ENCODE measurements around the gene CSNK2A1. TPM values are rescaled to one million over a fixed set of nuclear protein-coding genes. Genes with fewer than 3 reads are reported as not detected.

CSNK2A1 gene
- total and polyA plus RNA-seq, 2 donors (not counting 1 experiment from before 2014, with no cell fraction given): 28.3 to 125 TPM

DNA sequence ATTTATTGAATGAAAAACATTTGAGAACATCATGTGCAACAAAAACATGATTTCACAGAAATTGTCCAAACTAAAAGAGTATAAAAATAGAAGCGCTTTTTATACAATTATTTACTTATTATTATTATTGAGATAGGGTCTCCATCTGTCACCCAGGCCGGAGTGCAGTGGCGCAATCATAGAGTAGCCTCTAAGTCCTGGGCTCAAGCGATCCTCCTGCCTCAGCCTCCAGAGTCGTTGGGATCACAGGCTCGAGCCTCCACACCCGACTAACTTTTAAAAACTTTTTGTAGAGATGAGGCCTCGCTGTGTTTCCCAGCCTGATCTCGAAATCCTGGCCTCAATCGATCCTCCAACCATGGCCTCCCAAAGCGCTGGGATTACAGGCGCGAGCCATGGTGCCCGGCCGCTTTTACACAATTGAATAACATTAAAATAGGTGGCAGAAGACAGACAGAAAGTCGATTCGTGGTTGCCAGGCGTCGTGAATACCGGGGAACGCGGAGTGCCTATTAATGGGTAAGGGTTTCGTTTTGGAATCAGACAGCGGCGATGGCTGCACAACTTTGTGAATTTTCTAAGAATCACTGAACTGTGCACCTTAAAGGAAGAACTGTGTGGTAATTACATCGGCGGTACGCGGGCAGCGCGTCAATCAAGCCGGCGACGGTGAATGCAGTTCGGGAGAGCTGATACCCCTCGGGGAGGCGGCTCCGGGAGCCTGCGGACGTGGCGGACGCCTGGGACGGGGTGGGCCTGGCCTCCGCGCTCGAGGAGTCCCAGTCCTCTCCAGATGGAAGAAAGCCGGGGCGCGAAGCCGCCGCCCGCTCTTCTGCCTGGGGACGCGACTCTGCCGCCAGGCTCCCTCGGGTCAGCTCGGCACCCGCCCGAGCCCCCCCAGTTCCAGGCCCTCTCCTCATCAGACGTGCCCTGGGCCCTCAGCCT is 82.1 kb downstream of the CSNK2A1 start:
- Histone ChIP-seq H3K9ac (ENCODE audit: low read length) (peak overlapping the region; percentile 86), H3K9me3 (ENCODE audit: control extremely low read depth in 1 of 3, control insufficient read depth in 2 of 3, insufficient read depth in 1 of 3, low read length in 2 of 3) (no peaks in the 10 kb centered on the region), H3K27ac (ENCODE audit: low read length in 2 of 2) (peak overlapping the region; percentile 61 to 85), H3K27me3 (replicated peaks in 1 of 4; ENCODE audit: control extremely low read depth in 1 of 4, control insufficient read depth in 3 of 4, insufficient read depth in 4 of 4, low read length in 3 of 4) (no peaks in the 10 kb centered on the region), H3K4me2 (replicated peaks; ENCODE audit: low read depth, low read length, poor library complexity, severe bottlenecking) (peak overlapping the region; percentile 76), H4K20me1 (ENCODE audit: control insufficient read depth, insufficient read depth, low read length, poor library complexity, severe bottlenecking) (peaks cover 36% of the 10 kb centered on the region), H3K4me1 (ENCODE audit: control insufficient read depth in 2 of 2, insufficient read depth in 2 of 2, low read length in 2 of 2) (peaks cover 14 to 17% of the 10 kb centered on the region in 2 donors), H3K4me3 (ENCODE audit: control extremely low read depth in 1 of 5, extremely low read depth in 1 of 5, insufficient read depth in 1 of 5, low read depth in 2 of 5, low read length in 4 of 5) (peak overlapping the region; percentile 58 to 83 (median 76)), H3K36me3 (replicated peaks in 1 of 2; ENCODE audit: control extremely low read depth in 1 of 2, control insufficient read depth in 1 of 2, extremely low read depth in 1 of 2, insufficient read depth in 2 of 2, low read length in 1 of 2) (no peaks in the 10 kb centered on the region), H3K79me2 (ENCODE audit: control insufficient read depth, insufficient read depth, low read length) (peaks cover 49% of the 10 kb centered on the region), H2AFZ (ENCODE audit: insufficient read depth, low read depth, low read length, poor library complexity, severe bottlenecking) (peak overlapping the region; percentile 84)
- H3K4me3 Mint-ChIP-seq: peak overlapping the region; percentile 94
- no peaks in the 10 kb centered on the region for H3K9me3 Mint-ChIP-seq (ENCODE audit: insufficient read depth)
- no peaks in the 10 kb centered on the region for H3K27me3 Mint-ChIP-seq
- H3K4me1 Mint-ChIP-seq: peaks cover 38% of the 10 kb centered on the region
- POLR2A ChIA-PET: interaction anchor here (0.7 to 2.3 kb wide), 4 partner anchors 21 to 80 kb away, joined by 4 to 7 read pairs (median 4); partner anchors contain the start of gene RBCK1
- 9% methylated on average over 56 of the region's 60 CpGs for WGBS (ENCODE audit: insufficient coverage)
- peak overlapping the region; percentile 95 for H3K27ac Mint-ChIP-seq
- CTCF ChIA-PET: interaction anchor here (0.8 to 1.4 kb wide), 4 partner anchors 12 to 107 kb away, joined by 3 to 4 read pairs (median 3); no protein-coding TSS in a partner anchor
- ATAC-seq (ENCODE audit: low read depth) (peak; percentile 12), DNase-seq (no peak)
- intact Hi-C loops (cut with micrococcal nuclease): loop anchor here (1.0 to 2.0 kb wide), 6 partner anchors 18 to 371 kb away; partner anchors contain the start of genes CSNK2A1, FAM110A and SOX12
- TF ChIP-seq EZH2 (IDR thresholded peaks at IDR 0.05; ENCODE audit: borderline replicate concordance, insufficient read depth, low read depth, low read length, poor library complexity, severe bottlenecking): no peak
- TF ChIP-seq, protein P1, sequence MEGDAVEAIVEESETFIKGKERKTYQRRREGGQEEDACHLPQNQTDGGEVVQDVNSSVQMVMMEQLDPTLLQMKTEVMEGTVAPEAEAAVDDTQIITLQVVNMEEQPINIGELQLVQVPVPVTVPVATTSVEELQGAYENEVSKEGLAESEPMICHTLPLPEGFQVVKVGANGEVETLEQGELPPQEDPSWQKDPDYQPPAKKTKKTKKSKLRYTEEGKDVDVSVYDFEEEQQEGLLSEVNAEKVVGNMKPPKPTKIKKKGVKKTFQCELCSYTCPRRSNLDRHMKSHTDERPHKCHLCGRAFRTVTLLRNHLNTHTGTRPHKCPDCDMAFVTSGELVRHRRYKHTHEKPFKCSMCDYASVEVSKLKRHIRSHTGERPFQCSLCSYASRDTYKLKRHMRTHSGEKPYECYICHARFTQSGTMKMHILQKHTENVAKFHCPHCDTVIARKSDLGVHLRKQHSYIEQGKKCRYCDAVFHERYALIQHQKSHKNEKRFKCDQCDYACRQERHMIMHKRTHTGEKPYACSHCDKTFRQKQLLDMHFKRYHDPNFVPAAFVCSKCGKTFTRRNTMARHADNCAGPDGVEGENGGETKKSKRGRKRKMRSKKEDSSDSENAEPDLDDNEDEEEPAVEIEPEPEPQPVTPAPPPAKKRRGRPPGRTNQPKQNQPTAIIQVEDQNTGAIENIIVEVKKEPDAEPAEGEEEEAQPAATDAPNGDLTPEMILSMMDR (IDR thresholded peaks at IDR 0.05): no peak
